GM13977 (cell line): Measurements from ENCODE around the gene ILDR2.

Experiments
- DNase-seq: peaks from one replicate; pipeline ENCODE4 v3.0.0; 2012; ENCODE audit warnings: low spot score
- in situ Hi-C: fragments of 300-500 bp; cut with MboI; formaldehyde crosslinking; loops from one replicate; pipeline ENCODE4 v1.12.0; 2022; ENCODE audit warnings: low sequenced_read_pairs, low pct_unique_long_range_greater_than_20kb, mixed read lengths, inconsistent platforms; ENCODE audit not compliant: unreplicated experiment
- TF ChIP-seq, protein P1 (sequence below): IDR thresholded peaks from 2 replicates; pipeline ENCODE4 v1.5.1; 2012; ENCODE audit warnings: mild to moderate bottlenecking, control low read depth; ENCODE audit not compliant: insufficient read depth; ENCODE audit errors: extremely low read depth, missing control alignments

ILDR2 gene

DNA sequence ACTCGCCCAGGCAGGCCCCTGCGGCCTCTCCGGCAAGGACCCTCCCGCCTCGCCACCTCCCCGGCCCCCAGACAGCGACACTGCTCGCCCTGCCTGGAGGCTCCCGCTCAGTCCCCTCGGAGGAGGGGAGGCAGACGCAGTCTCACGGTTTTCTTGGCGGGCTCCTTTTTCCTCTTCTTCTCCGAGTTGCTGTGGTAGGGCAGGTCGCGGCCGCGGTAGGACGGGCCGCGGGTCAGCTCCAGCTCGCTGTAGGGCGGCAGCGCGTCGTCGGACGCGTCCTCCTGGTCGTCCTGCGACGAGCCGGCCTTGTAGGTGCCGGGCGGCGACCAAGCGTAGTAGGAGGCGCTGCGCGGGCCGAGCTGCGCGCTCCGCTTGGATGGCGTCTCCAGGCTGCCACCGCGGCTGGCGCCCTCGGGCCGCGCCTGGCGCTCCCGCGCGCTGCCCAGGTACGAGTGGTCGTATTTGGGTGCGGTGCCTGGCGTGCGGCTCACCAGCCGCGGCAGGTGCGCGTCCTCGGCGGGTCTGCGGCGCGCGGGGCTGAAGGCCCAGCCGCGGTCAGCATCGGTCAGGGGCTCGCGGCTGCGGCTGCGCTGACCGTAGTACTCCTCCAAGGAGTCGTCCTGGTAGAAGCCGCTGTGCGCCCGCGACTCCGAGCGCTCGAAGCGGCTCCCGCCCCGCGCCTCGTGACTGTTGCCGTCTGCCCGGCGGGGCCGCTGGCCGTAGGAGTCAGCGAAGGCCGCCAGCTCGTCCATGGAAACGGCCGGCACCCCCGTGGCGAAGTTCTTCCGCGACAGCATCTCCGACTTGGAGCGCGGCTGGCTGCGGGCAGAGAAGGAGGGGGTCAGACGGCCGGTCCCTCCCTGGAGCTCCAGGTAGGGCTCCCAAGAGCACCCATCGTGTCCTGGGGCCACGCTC, 54.5 kb downstream of the ILDR2 start:
- TF ChIP-seq, protein P1, sequence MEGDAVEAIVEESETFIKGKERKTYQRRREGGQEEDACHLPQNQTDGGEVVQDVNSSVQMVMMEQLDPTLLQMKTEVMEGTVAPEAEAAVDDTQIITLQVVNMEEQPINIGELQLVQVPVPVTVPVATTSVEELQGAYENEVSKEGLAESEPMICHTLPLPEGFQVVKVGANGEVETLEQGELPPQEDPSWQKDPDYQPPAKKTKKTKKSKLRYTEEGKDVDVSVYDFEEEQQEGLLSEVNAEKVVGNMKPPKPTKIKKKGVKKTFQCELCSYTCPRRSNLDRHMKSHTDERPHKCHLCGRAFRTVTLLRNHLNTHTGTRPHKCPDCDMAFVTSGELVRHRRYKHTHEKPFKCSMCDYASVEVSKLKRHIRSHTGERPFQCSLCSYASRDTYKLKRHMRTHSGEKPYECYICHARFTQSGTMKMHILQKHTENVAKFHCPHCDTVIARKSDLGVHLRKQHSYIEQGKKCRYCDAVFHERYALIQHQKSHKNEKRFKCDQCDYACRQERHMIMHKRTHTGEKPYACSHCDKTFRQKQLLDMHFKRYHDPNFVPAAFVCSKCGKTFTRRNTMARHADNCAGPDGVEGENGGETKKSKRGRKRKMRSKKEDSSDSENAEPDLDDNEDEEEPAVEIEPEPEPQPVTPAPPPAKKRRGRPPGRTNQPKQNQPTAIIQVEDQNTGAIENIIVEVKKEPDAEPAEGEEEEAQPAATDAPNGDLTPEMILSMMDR, result no peak
- in situ Hi-C loops, result loop anchor here (25.0 kb wide), 1 partner anchor 516 kb away; no protein-coding TSS in a partner anchor
- peak; percentile 34 for DNase-seq

DNA sequence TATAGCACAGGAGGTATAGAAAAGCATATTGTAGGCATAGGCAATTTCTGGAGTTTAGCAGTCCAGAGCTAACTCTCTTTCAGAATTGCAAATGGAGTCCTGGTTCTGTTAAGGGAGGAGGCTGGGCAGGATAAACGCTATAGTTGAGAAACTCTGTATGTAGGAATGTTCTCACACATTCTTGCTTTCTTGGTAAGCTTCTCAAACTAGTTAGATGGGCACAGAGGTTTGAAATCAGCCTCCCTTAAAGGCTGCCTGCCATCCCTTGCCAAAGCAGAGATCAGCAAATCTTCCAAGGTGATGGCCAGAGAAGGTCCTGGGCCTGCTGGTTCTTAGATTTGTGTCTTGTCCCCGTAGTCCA, 56.4 kb downstream of the ILDR2 start:
- DNase-seq, result no peak
- TF ChIP-seq, protein P1, result no peak
- in situ Hi-C loops, result loop anchor here (25.0 kb wide), 1 partner anchor 518 kb away; no protein-coding TSS in a partner anchor

DNA sequence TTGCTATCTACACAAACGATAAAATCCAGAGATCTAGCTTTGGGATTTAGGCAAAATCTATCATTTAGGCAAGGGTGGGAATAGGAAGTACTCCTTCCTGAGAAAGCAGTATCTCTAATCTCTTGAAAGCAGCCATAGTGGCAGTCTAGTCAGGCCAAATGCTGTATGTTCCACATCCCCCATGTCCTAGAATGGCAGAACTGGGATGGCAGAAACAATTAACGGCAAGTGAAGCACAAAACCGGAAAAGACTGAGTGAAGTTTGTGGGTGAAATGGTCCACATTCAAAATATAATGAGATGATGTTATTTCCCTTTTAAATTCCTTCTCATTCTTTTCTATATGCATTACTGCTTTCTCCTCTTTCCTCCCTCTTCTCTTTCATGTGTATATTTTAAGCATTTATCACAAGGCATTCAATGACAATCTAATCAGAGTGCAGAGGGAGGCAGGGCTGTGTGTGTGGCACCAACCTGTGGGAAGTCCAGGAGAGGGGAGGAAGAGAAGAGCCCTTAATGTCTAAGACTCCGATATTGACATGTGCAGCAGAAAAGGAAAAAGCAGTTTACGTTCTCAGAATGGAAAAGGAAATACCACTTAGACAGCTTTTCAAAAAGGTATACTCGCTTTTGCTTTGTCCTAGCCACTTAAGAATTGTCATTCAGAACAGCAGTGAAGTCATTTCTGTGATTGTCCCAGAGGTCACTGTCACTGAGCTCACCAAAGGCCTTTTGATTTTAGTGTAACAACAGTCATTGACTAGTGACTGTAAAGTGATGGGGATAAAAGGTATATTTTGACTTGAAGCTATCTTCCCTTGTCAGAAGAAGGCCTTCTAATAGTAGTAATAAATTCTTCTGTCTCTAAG, 57.0 kb downstream of the ILDR2 start:
- TF ChIP-seq, protein P1, result no peak
- no peak for DNase-seq
- in situ Hi-C loops, result loop anchor here (25.0 kb wide), 1 partner anchor 519 kb away; no protein-coding TSS in a partner anchor

DNA sequence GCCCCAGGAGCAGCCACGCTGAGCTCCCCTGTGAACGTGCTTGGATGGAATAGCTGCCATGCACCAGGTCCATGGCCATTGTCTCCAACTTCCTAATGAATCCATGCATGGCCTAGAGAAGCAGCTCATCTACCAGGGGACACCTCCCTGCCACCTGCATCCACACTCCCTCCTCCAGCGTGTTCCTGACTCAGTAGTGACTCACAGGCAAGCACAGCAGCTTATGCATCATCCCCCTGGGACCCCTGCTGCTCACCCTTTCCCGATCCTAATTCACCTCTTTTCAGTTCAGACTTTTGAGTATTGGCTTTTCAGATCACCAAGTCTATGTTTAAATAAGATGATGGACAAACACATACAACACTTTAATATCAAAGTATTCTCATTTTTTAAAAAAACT, 59.4 kb downstream of the ILDR2 start:
- in situ Hi-C loops, result loop anchor here (25.0 kb wide), 1 partner anchor 521 kb away; no protein-coding TSS in a partner anchor
- TF ChIP-seq, protein P1, result no peak
- DNase-seq, result no peak

DNA sequence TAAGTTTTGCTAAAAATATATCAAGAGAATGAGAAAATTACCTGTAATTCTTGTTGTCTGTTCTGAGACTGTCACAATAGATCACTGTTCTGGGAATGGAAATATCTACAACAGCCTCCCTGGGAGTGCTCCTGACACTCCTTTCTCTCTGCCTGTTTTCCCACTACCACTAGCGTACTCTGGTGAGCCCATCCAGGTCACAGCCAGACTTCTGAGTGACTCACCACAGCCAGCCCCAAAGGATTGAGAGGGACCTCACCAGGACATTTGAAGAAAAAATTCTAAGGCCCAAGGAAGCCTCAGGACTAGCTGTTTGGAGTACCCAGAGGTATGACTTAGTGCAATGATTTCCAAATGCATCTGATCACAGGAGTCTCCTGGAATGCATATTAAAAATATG, 60.3 kb downstream of the ILDR2 start:
- no peak for DNase-seq
- in situ Hi-C loops, result loop anchor here (25.0 kb wide), 1 partner anchor 522 kb away; no protein-coding TSS in a partner anchor
- TF ChIP-seq, protein P1, result no peak

DNA sequence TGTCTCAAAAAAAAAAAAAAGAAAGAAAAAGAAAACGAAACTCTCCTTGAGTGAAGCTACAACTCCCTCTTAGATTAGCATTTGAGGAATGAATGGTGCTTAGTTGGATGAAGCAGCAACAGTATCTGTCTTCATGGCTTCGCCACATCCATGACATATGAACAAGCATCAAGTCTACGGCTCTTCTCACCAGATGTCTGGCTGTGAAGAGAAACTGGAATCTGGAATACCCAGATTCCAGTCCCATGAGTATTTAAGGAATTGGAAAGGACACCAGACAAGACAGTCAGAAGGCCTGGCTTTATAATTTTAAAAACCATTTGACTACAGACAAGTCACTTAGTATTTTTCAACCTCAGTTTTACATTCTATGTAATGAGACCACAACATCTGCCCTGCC, 61.2 kb downstream of the ILDR2 start:
- in situ Hi-C loops, result loop anchor here (5.0 to 25.0 kb wide), 2 partner anchors 148 to 523 kb away; no protein-coding TSS in a partner anchor
- DNase-seq, result no peak
- TF ChIP-seq, protein P1, result no peak
